ENCODE results near the gene KPNA2.
A peak's percentile ranks its signal among the peaks of the same experiment; 100 is the strongest.
"Not testable (repeated sequence)": the region's sequence is repeated elsewhere in the genome, so short reads cannot be mapped to it uniquely, and the experiment has no call there.

Gene KPNA2

GRCh38 chr17:68004201-68004600 is 31.3 kb upstream of the KPNA2 start:
- Mint-ChIP-seq H3K27ac (no peak overlapping the region), H3K27me3 (ENCODE audit: low read depth) (no peaks in the 10 kb centered on the region), H3K9me3 (no peaks in the 10 kb centered on the region)

DNA sequence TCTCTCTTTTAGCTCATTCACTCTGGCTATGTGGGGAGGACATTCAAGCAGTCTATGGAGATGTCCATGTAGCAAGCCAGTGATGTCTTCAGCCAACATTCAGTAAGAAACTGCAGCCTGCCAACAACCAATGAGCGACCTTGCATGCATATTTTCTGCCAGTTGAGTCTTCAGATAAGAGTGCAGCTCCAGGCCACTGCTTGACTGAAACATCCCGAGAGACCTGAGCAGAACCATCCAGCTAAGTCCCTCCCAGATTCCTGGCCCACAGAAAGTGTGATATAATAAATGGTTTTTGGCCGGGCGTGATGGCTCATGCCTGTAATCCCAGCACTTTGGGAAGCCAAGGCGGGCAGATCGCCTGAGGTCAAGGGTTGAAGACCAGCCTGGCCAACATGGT is 28.7 kb upstream of the KPNA2 start:
- no peak overlapping the region for H3K4me3 Mint-ChIP-seq
- TF ChIP-seq, protein P1, sequence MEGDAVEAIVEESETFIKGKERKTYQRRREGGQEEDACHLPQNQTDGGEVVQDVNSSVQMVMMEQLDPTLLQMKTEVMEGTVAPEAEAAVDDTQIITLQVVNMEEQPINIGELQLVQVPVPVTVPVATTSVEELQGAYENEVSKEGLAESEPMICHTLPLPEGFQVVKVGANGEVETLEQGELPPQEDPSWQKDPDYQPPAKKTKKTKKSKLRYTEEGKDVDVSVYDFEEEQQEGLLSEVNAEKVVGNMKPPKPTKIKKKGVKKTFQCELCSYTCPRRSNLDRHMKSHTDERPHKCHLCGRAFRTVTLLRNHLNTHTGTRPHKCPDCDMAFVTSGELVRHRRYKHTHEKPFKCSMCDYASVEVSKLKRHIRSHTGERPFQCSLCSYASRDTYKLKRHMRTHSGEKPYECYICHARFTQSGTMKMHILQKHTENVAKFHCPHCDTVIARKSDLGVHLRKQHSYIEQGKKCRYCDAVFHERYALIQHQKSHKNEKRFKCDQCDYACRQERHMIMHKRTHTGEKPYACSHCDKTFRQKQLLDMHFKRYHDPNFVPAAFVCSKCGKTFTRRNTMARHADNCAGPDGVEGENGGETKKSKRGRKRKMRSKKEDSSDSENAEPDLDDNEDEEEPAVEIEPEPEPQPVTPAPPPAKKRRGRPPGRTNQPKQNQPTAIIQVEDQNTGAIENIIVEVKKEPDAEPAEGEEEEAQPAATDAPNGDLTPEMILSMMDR (IDR thresholded peaks at IDR 0.05; ENCODE audit: unreplicated experiment in 3 of 3) = no peak
- H3K27ac Mint-ChIP-seq = no peak overlapping the region
- H3K9me3 Mint-ChIP-seq = no peaks in the 10 kb centered on the region
- peaks cover 8% of the 10 kb centered on the region for H3K27me3 Mint-ChIP-seq (ENCODE audit: low read depth)
- H3K4me1 Mint-ChIP-seq = peaks cover 3% of the 10 kb centered on the region
- no peaks in the 10 kb centered on the region for H3K36me3 Mint-ChIP-seq (ENCODE audit: low read depth)

More at GRCh38 chr17:68004201-68004600, 31.3 kb upstream of the KPNA2 start:
- TF ChIP-seq, protein P1 (IDR thresholded peaks at IDR 0.05; ENCODE audit: unreplicated experiment in 3 of 3) = no peak
- H3K4me1 Mint-ChIP-seq = peaks cover 3% of the 10 kb centered on the region
- H3K4me3 Mint-ChIP-seq = no peak overlapping the region
- H3K36me3 Mint-ChIP-seq (ENCODE audit: low read depth) = no peaks in the 10 kb centered on the region

- H3K9me3 Mint-ChIP-seq = no peaks in the 10 kb centered on the region
- TF ChIP-seq, protein P1 (IDR thresholded peaks at IDR 0.05; ENCODE audit: unreplicated experiment in 3 of 3) = peak; percentile 33 to 58 (median 44)
- H3K4me1 Mint-ChIP-seq = peaks cover 3% of the 10 kb centered on the region
- no peak overlapping the region for H3K4me3 Mint-ChIP-seq
- H3K27me3 Mint-ChIP-seq (ENCODE audit: low read depth) = peaks cover 22% of the 10 kb centered on the region
- H3K27ac Mint-ChIP-seq = no peak overlapping the region
- no peaks in the 10 kb centered on the region for H3K36me3 Mint-ChIP-seq (ENCODE audit: low read depth)
Measured at GRCh38 chr17:68011199-68011665, 24.3 kb upstream of the KPNA2 start.

DNA sequence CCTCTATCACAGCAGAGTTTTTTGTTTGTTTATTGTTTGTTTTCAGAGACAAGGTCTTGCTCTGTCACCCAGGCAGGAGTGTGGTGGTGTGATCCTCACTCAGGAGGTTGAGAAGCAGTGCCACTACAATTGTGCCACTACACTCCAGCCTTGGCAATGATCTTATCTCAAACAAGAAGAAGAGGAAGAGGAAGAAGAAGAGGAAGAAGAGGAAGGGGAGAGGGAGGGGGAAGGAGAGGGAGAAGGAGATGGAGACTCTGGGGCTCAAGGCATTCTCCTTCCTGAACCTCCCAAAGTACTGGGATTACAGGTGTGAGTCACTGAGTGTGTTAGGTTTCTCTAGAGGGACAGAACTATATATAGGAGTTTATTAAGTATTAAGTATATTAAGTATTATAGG is 22.1 kb upstream of the KPNA2 start:
- Mint-ChIP-seq H3K36me3 (ENCODE audit: low read depth) (no peaks in the 10 kb centered on the region), H3K9me3 (no peaks in the 10 kb centered on the region), H3K4me3 (no peak overlapping the region), H3K27me3 (ENCODE audit: low read depth) (peaks cover 22% of the 10 kb centered on the region), H3K4me1 (no peaks in the 10 kb centered on the region), H3K27ac (no peak overlapping the region)
- TF ChIP-seq, protein P1 (IDR thresholded peaks at IDR 0.05; ENCODE audit: unreplicated experiment in 3 of 3) = no peak

GRCh38 chr17:68015081-68015723 is 20.3 kb upstream of the KPNA2 start:
- Mint-ChIP-seq H3K9me3 (no peaks in the 10 kb centered on the region), H3K4me1 (peaks cover 5% of the 10 kb centered on the region), H3K4me3 (no peak overlapping the region), H3K36me3 (ENCODE audit: low read depth) (no peaks in the 10 kb centered on the region), H3K27me3 (ENCODE audit: low read depth) (peaks cover 23% of the 10 kb centered on the region), H3K27ac (no peak overlapping the region)
- TF ChIP-seq, protein P1 (IDR thresholded peaks at IDR 0.05; ENCODE audit: unreplicated experiment in 3 of 3) = no peak

DNA sequence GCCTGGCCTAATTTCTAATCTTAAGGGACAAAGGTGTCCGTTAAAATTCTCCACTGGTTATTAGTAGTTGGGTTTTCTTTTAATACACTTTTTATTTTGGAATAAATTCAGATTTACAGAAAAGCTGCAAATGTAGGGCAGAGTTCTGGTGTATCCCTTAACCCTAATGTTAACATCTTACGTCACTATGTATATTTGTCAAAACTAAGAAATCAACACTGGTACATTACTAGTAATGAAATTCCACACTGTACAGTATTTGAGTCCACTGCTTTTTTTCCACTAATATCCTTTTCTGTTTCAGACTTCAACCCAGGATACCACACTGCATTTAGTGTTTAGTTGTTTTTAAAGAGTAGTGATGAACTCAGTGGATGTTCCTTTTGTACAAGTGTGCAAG is 18.7 kb upstream of the KPNA2 start:
- H3K36me3 Mint-ChIP-seq (ENCODE audit: low read depth) = no peaks in the 10 kb centered on the region
- no peak overlapping the region for H3K4me3 Mint-ChIP-seq
- no peak overlapping the region for H3K27ac Mint-ChIP-seq
- peaks cover 18% of the 10 kb centered on the region for H3K27me3 Mint-ChIP-seq (ENCODE audit: low read depth)
- TF ChIP-seq, protein P1 (IDR thresholded peaks at IDR 0.05; ENCODE audit: unreplicated experiment in 3 of 3) = no peak
- H3K4me1 Mint-ChIP-seq = peaks cover 5% of the 10 kb centered on the region
- no peaks in the 10 kb centered on the region for H3K9me3 Mint-ChIP-seq

- not testable (repeated sequence) for H3K36me3 Mint-ChIP-seq (ENCODE audit: low read depth); H3K27ac Mint-ChIP-seq; H3K9me3 Mint-ChIP-seq; H3K4me1 Mint-ChIP-seq; H3K4me3 Mint-ChIP-seq
- H3K27me3 Mint-ChIP-seq (ENCODE audit: low read depth) = peaks cover 13% of the 10 kb centered on the region
Measured at GRCh38 chr17:68018493-68018892, 17.0 kb upstream of the KPNA2 start.
